H9 (cell line): ENCODE results near the gene SPDYE1. TPM values are rescaled to one million over a fixed set of nuclear protein-coding genes. Genes with fewer than 3 reads are reported as not detected.

Experiments
- DNase-seq: peaks from one replicate; pipeline ENCODE4 v3.0.0-alpha.2; 2017
- H2AFZ ChIP-seq: one replicate; pipeline ENCODE4 v1.6.1; 2013; ENCODE audit warnings: mild to moderate bottlenecking, low read length, control low read depth, moderate library complexity
- H2AK5ac ChIP-seq: 2 replicates; pipeline ENCODE4 v1.6.1; 2013; ENCODE audit warnings: low read length, control low read depth, mixed read lengths; ENCODE audit not compliant: insufficient read length
- H2BK120ac ChIP-seq: one replicate; pipeline ENCODE4 v1.6.1; 2013; ENCODE audit warnings: low read depth, mild to moderate bottlenecking, low read length, control low read depth, inconsistent platforms; ENCODE audit not compliant: poor library complexity, severe bottlenecking
- H2BK12ac ChIP-seq: 2 replicates; pipeline ENCODE4 v1.6.1; 2013; ENCODE audit warnings: low read length, control low read depth, mixed read lengths, low read depth; ENCODE audit not compliant: insufficient read length
- H2BK15ac ChIP-seq: 2 replicates; pipeline ENCODE4 v1.6.1; 2013; ENCODE audit warnings: low read depth, low read length, control low read depth
- H2BK20ac ChIP-seq: one replicate; pipeline ENCODE4 v1.6.1; 2013; ENCODE audit warnings: low read depth, mild to moderate bottlenecking, low read length, control low read depth, inconsistent platforms; ENCODE audit not compliant: poor library complexity, severe bottlenecking
- H2BK5ac ChIP-seq: 2 replicates; pipeline ENCODE4 v1.6.1; 2013; ENCODE audit warnings: low read length, control low read depth, mixed read lengths; ENCODE audit not compliant: insufficient read length
- H3K14ac ChIP-seq: 2 replicates; pipeline ENCODE4 v1.6.1; 2013; ENCODE audit warnings: low read length, control low read depth; ENCODE audit not compliant: insufficient read depth
- H3K18ac ChIP-seq: 2 replicates; pipeline ENCODE4 v1.6.1; 2013; ENCODE audit warnings: low read depth, mild to moderate bottlenecking, mixed read lengths, low read length, control low read depth; ENCODE audit not compliant: insufficient read length
- H3K23ac ChIP-seq: 2 replicates; pipeline ENCODE4 v1.6.1; 2013; ENCODE audit warnings: low read length, control low read depth, mixed read lengths, low read depth; ENCODE audit not compliant: insufficient read length
- H3K23me2 ChIP-seq: 2 replicates; pipeline ENCODE4 v1.6.1; 2013; ENCODE audit warnings: low read depth, mild to moderate bottlenecking, mixed read lengths, low read length, control low read depth; ENCODE audit not compliant: insufficient read length, poor library complexity, severe bottlenecking
- H3K27ac ChIP-seq: 2 replicates; pipeline ENCODE4 v1.5.1; 2013; ENCODE audit warnings: low read length, control low read depth, mixed read lengths, low read depth; ENCODE audit not compliant: insufficient read length
- H3K27me3 ChIP-seq: 2 replicates; pipeline ENCODE4 v1.6.1; 2013; ENCODE audit warnings: low read length, control low read depth, inconsistent platforms; ENCODE audit not compliant: insufficient read depth
- H3K4ac ChIP-seq: 2 replicates; pipeline ENCODE4 v1.6.1; 2013; ENCODE audit warnings: low read depth, mild to moderate bottlenecking, control low read depth, inconsistent platforms, low read length, moderate library complexity
- H3K4me1 ChIP-seq: 2 replicates; pipeline ENCODE4 v1.6.1; 2013; ENCODE audit warnings: low read length, control low read depth, inconsistent platforms; ENCODE audit not compliant: insufficient read depth
- H3K4me2 ChIP-seq: 2 replicates; pipeline ENCODE4 v1.6.1; 2013; ENCODE audit warnings: low read length, control low read depth, mixed read lengths; ENCODE audit not compliant: insufficient read length, insufficient read depth
- H3K56ac ChIP-seq: 2 replicates; pipeline ENCODE4 v1.6.1; 2013; ENCODE audit warnings: low read depth, mild to moderate bottlenecking, mixed read lengths, low read length, control low read depth; ENCODE audit not compliant: insufficient read length
- H3K79me1 ChIP-seq: 2 replicates; pipeline ENCODE4 v1.6.1; 2013; ENCODE audit warnings: low read depth, mild to moderate bottlenecking, moderate library complexity, low read length, control low read depth, inconsistent platforms; ENCODE audit not compliant: insufficient read depth, poor library complexity, severe bottlenecking
- H3K79me2 ChIP-seq: 2 replicates; pipeline ENCODE4 v1.6.1; 2013; ENCODE audit warnings: low read length, control low read depth, inconsistent platforms; ENCODE audit not compliant: insufficient read depth
- H3K9ac ChIP-seq: 2 replicates; pipeline ENCODE4 v1.6.1; 2013; ENCODE audit warnings: low read length, control low read depth, mixed read lengths; ENCODE audit not compliant: insufficient read length; ENCODE audit errors: extremely low read depth
- H3K9me3 ChIP-seq: one replicate; pipeline ENCODE4 v1.6.1; 2013; ENCODE audit warnings: low read depth, low read length, inconsistent platforms; ENCODE audit not compliant: control insufficient read depth
- H3T11ph ChIP-seq: one replicate; pipeline ENCODE4 v1.6.1; 2013; ENCODE audit warnings: mild to moderate bottlenecking, low read length, control low read depth, inconsistent platforms
- H4K20me1 ChIP-seq: one replicate; pipeline ENCODE4 v1.6.1; 2013; ENCODE audit not compliant: control insufficient read depth, insufficient read length, insufficient read depth
- H4K5ac ChIP-seq: 2 replicates; pipeline ENCODE4 v1.6.1; 2013; ENCODE audit warnings: low read depth, mild to moderate bottlenecking, mixed read lengths, low read length, control low read depth; ENCODE audit not compliant: insufficient read length
- H4K8ac ChIP-seq: replicated peaks from 2 replicates; pipeline ENCODE4 v1.6.1; 2013; ENCODE audit warnings: low read length, control low read depth, mixed read lengths, low read depth; ENCODE audit not compliant: insufficient read length
- H4K91ac ChIP-seq: 2 replicates; pipeline ENCODE4 v1.6.1; 2013; ENCODE audit warnings: low read depth, mild to moderate bottlenecking, moderate library complexity, mixed read lengths, low read length, control low read depth; ENCODE audit not compliant: insufficient read length
- H3K27ac Mint-ChIP-seq, 3 experiments: 2 replicates in 2 of 3; 3 replicates in 1 of 3; pipeline ENCODE4 v1.8.0; 2020 to 2021; ENCODE audit warnings: mixed read lengths in 3 of 3, mild to moderate bottlenecking in 1 of 3, moderate library complexity in 1 of 3
- H3K27me3 Mint-ChIP-seq: 2 replicates; pipeline ENCODE4 v1.8.0; 2021; ENCODE audit warnings: low read depth, mild to moderate bottlenecking, moderate library complexity, mixed read lengths
- H3K36me3 Mint-ChIP-seq, 3 experiments: 2 replicates in 2 of 3; 3 replicates in 1 of 3; pipeline ENCODE4 v1.8.0; 2020 to 2021; ENCODE audit warnings: low read depth in 3 of 3, mixed read lengths in 3 of 3; ENCODE audit not compliant: insufficient read depth in 1 of 3
- H3K4me1 Mint-ChIP-seq, 2 experiments: 2 replicates each; pipeline ENCODE4 v1.8.0; 2020; ENCODE audit warnings: mixed read lengths in 2 of 2
- H3K4me3 Mint-ChIP-seq, 2 experiments: 2 replicates in 1 of 2; 3 replicates in 1 of 2; pipeline ENCODE4 v1.8.0; 2020 to 2021; ENCODE audit warnings: mild to moderate bottlenecking in 2 of 2, mixed read lengths in 2 of 2, moderate library complexity in 1 of 2
- H3K9me3 Mint-ChIP-seq, 2 experiments: 2 replicates in 1 of 2; 3 replicates in 1 of 2; pipeline ENCODE4 v1.8.0; 2020; ENCODE audit warnings: mild to moderate bottlenecking in 2 of 2, mixed read lengths in 2 of 2, moderate library complexity in 1 of 2
- WGBS: extraction: QIAGEN DNeasy Blood & Tissue Kit; methylation state at CpG from one replicate; pipeline ENCODE4 v1.1.7; 2013; ENCODE audit warnings: missing lambda C conversion rate, low lambda C conversion rate, mixed read lengths; ENCODE audit not compliant: insufficient read length; ENCODE audit errors: extremely low coverage; 5-methylcytosine and 5-hydroxymethylcytosine counted together
- total RNA-seq: library from RNA; stranded (reverse); gene quantifications from 2 replicates; pipeline ENCODE4 v1.2.1, GENCODE V29; 2021
- TF ChIP-seq, protein P1 (sequence below): fragments of 200-600 bp; sonication (generic); conservative IDR thresholded peaks from 3 replicates; pipeline ENCODE4 v1.8.0; 2021; ENCODE audit warnings: antibody characterized with exemption, mild to moderate bottlenecking

The SPDYE1 gene
- total RNA-seq, 1 experiment from 2014 or later, result not detected

DNA sequence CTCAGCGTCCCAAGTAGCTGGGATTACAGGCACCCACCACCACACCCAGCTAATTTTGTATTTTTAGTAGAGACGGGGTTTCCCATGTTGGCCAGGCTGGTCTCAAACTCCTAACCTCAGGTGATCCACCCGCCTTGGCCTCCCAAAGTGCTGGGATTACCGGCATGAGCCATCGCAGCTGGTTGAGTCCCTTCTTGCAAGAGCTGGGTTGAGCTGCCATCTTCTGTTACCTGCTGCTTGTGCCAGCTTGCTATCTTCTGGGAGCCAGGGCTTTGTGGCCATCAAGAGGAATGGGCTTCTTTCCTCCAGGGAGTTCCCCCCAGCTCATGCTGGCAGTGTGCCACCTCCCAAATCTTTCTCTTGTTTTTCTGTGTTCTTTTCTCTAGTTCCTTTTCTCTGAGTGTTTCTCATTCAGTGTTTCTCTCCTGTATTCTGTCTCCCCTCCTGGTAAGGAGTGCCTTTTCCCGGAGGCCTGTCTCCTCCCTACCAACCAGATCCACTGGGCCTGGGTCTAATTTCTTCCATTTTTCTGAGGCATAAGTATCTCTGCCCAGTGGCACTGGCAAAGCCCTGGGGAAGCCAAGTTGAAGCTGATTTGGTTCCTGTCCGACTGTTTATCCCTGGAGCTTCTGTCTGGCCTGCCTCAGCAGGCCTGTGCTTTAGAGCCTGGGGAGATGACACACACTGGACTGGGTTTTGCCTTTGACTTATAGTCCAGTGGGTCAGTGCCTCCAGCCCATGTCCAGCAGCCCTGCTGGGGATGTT is 50.5 kb downstream of the SPDYE1 start:
- no peak overlapping the region for H3K27ac ChIP-seq
- peaks cover 8 to 31% (median 29%) of the 10 kb centered on the region in 3 experiments; a peak in 6 of 7 replicates for H3K36me3 Mint-ChIP-seq

More for the DNA sequence above, 50.5 kb downstream of the SPDYE1 start:
- Mint-ChIP-seq H3K9me3 (no peaks in the 10 kb centered on the region), H3K27ac (no peak overlapping the region; a peak in 1 of 7 replicates), H3K4me3 (no peak overlapping the region), H3K27me3 (no peaks in the 10 kb centered on the region), H3K4me1 (peaks cover 14 to 17% of the 10 kb centered on the region in 2 experiments)
- H4K5ac ChIP-seq, result no peak overlapping the region
- H4K20me1 ChIP-seq, result no peaks in the 10 kb centered on the region
- no CpG with 5 or more reads among the region's 7 CpGs for WGBS
- no peak overlapping the region for H3K9ac ChIP-seq
- no peak overlapping the region for H3K56ac ChIP-seq
- no peaks in the 10 kb centered on the region for H3K9me3 ChIP-seq
- no peak overlapping the region for H2AFZ ChIP-seq
- no peak overlapping the region for H2BK15ac ChIP-seq
- H3T11ph ChIP-seq, result no peak overlapping the region
- peaks cover 2% of the 10 kb centered on the region; the same call in 1 of the 2 replicates for H3K79me2 ChIP-seq
- no peaks in the 10 kb centered on the region; the same call in 1 of the 2 replicates for H3K4me1 ChIP-seq
- no peak overlapping the region for H2BK5ac ChIP-seq
- H3K23ac ChIP-seq, result no peak overlapping the region
- no peak overlapping the region for H2AK5ac ChIP-seq
- H4K8ac ChIP-seq, result no peak overlapping the region
- H3K4me2 ChIP-seq, result no peak overlapping the region
- peak; percentile 5 for DNase-seq
- no peak overlapping the region for H3K4ac ChIP-seq
- H3K14ac ChIP-seq, result no peak overlapping the region
- H2BK20ac ChIP-seq, result no peak overlapping the region
- H3K23me2 ChIP-seq, result peaks cover 13% of the 10 kb centered on the region
- no peak overlapping the region for H3K18ac ChIP-seq
- no peak overlapping the region for H4K91ac ChIP-seq
- H2BK120ac ChIP-seq, result no peak overlapping the region
- TF ChIP-seq, protein P1, sequence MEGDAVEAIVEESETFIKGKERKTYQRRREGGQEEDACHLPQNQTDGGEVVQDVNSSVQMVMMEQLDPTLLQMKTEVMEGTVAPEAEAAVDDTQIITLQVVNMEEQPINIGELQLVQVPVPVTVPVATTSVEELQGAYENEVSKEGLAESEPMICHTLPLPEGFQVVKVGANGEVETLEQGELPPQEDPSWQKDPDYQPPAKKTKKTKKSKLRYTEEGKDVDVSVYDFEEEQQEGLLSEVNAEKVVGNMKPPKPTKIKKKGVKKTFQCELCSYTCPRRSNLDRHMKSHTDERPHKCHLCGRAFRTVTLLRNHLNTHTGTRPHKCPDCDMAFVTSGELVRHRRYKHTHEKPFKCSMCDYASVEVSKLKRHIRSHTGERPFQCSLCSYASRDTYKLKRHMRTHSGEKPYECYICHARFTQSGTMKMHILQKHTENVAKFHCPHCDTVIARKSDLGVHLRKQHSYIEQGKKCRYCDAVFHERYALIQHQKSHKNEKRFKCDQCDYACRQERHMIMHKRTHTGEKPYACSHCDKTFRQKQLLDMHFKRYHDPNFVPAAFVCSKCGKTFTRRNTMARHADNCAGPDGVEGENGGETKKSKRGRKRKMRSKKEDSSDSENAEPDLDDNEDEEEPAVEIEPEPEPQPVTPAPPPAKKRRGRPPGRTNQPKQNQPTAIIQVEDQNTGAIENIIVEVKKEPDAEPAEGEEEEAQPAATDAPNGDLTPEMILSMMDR, result no peak
- no peak overlapping the region for H2BK12ac ChIP-seq
- no peaks in the 10 kb centered on the region for H3K79me1 ChIP-seq
- H3K27me3 ChIP-seq, result no peaks in the 10 kb centered on the region
